22Rv1 (cell line): ENCODE measurements around the gene HNRNPH3.

ENCODE experiments used
- ZFX ChIP-seq: fragments of 450-650 bp; IDR thresholded peaks from 2 replicates; pipeline ENCODE4 v1.6.1; 2017; ENCODE audit warnings: antibody characterized with exemption, borderline replicate concordance
- TF ChIP-seq, protein P1 (sequence below): fragments of 450-650 bp; IDR thresholded peaks from 2 replicates; pipeline ENCODE4 v1.5.1; 2017; ENCODE audit warnings: mild to moderate bottlenecking

DNA sequence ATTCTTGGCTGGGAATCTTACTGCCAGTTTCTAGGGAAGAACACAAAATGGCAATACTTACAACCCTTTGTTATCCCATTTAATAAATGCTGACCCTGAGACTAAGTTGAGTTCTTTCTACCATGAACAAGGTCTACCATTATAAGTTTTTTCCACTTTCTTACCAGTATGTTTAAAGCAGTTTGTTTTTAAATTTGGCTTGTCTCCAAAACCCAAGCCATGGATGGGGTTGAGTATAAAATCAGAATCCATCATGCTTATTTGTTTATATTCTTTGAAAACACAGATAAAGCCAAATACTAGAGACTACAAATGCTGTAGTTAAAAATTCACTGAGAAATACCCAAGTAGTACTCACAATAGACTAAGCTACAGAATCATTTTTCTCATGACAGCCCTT is 41.1 kb upstream of the HNRNPH3 start:
- TF ChIP-seq, protein P1, sequence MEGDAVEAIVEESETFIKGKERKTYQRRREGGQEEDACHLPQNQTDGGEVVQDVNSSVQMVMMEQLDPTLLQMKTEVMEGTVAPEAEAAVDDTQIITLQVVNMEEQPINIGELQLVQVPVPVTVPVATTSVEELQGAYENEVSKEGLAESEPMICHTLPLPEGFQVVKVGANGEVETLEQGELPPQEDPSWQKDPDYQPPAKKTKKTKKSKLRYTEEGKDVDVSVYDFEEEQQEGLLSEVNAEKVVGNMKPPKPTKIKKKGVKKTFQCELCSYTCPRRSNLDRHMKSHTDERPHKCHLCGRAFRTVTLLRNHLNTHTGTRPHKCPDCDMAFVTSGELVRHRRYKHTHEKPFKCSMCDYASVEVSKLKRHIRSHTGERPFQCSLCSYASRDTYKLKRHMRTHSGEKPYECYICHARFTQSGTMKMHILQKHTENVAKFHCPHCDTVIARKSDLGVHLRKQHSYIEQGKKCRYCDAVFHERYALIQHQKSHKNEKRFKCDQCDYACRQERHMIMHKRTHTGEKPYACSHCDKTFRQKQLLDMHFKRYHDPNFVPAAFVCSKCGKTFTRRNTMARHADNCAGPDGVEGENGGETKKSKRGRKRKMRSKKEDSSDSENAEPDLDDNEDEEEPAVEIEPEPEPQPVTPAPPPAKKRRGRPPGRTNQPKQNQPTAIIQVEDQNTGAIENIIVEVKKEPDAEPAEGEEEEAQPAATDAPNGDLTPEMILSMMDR: no peak
- no peak for TF ChIP-seq ZFX
